K562 (cell line): ENCODE measurements around the gene SYCP2. TPM values are rescaled to one million over a fixed set of nuclear protein-coding genes. Genes with fewer than 3 reads are reported as not detected.

Experiments
- ARID3A ChIP-seq: IDR thresholded peaks from 2 replicates; pipeline ENCODE4 v1.6.1; 2012; ENCODE audit warnings: low read depth, low read length, improper control_type of control experiment, borderline replicate concordance
- CHD7 ChIP-seq: fragments of 200-600 bp; sonication (generic); IDR thresholded peaks from one replicate; pipeline ENCODE4 v1.6.1; 2012; ENCODE audit warnings: mild to moderate bottlenecking, low read depth, low read length, inconsistent platforms
- IRF1 ChIP-seq: sonication (generic); formaldehyde crosslinking; IDR thresholded peaks from 2 replicates; pipeline ENCODE4 v1.8.0; 2022; ENCODE audit warnings: missing genetic modification reagents, mild to moderate bottlenecking, borderline replicate concordance
- THAP7 ChIP-seq: fragments of 250-450 bp; sonication (Bioruptor Pico); IDR thresholded peaks from 2 replicates; pipeline ENCODE4 v1.5.0; 2021
- ZBTB12 ChIP-seq: fragments of 250-450 bp; sonication (Bioruptor Pico); IDR thresholded peaks from 2 replicates; pipeline ENCODE4 v1.4.0; 2020
- ZC3H4 ChIP-seq: sonication (generic); formaldehyde crosslinking; IDR thresholded peaks from 2 replicates; pipeline ENCODE4 v1.9.0; 2021; ENCODE audit warnings: missing genetic modification reagents, borderline replicate concordance
- ZNF395 ChIP-seq: fragments of 200-800 bp; sonication (Bioruptor generic); IDR thresholded peaks from 2 replicates; pipeline ENCODE4 v1.6.1; 2017; ENCODE audit warnings: missing genetic modification characterization, missing compliant biosample characterization
- polyA plus RNA-seq, 8 experiments: library from polyadenylated mRNA; depleted of rRNA in 4 of 8; stranded (reverse) in 5 of 8; unstranded in 3 of 8; fragments of >200 nt; fragmentation: Nextera tagmentation in 2 of 8; fragmentation: Illumina TruSeq in 1 of 8; extraction: Ambion mirVana in 2 of 8; extraction: Trizol in 1 of 8; gene quantifications; 2 replicates each; pipeline versions ENCODE4 v1.2.1 to v1.2.3, GENCODE V29; 2011 to 2014; ENCODE audit warnings: inconsistent platforms in 1 of 8, missing spikeins in 1 of 8
- total RNA-seq, 7 experiments: library from RNA; depleted of rRNA in 6 of 7; stranded (reverse); fragments of >200 nt in 6 of 7; fragmentation: Illumina TruSeq in 2 of 7; extraction: Trizol in 2 of 7; gene quantifications; 2 replicates each; pipeline versions ENCODE4 v1.2.1 to v1.2.3, GENCODE V29; 2011 to 2021; ENCODE audit warnings: low replicate concordance in 1 of 7

The SYCP2 gene
- total and polyA plus RNA-seq, 9 of the 15 experiments (the other 6 are each of a cell fraction or from before 2014, with no cell fraction given) = 0.24 to 1.6 (median 0.67) TPM

- no peak for TF ChIP-seq CHD7
- no peak for TF ChIP-seq THAP7 (CRISPR knock-in tag)
- TF ChIP-seq IRF1 (CRISPR knock-in tag) = no peak
- TF ChIP-seq ZNF395 (CRISPR knock-in tag) = no peak
- TF ChIP-seq ZC3H4 (CRISPR knock-in tag) = no peak
- no peak for TF ChIP-seq ZBTB12 (CRISPR knock-in tag)
- no peak for TF ChIP-seq ARID3A
These were observed 8.1 kb downstream of the SYCP2 start (continued) for GRCh38 chr20:59925359-59925758.
